ENCODE data around the gene RPS6KB2. TPM values are rescaled to one million over a fixed set of nuclear protein-coding genes. Genes with fewer than 3 reads are reported as not detected.

Gene RPS6KB2
- total and polyA plus RNA-seq, 2 donors (not counting 3 experiments of a cell fraction or from before 2014, with no cell fraction given), result 53.8 to 60.0 TPM

DNA sequence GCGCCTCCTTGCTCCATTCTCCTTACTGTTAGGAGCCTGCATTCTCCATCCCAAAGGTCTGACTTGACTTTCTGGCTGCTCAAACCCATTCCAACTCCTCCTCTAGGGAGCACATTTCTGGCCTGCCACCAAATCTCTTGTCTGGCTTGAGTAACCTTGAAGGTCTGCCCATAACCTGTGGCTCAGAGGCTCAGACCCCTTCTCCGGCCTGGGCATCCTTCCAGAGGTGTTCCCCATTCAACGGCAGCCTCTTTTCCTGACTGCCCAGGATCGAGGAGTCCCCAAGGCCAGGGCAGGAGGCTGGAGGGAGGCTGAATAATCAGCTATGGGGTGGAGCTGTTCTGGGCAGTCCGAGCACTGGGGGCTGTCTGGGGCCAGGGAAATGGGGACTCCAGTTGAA lies 34.3 kb upstream of the RPS6KB2 start:
- H3K27ac ChIP-seq (ENCODE audit: insufficient read depth, low read depth, low read length), result no peak overlapping the region
- dilution Hi-C loops (cut with MboI; ENCODE audit: extremely low pct_ligation_motif_present, low sequenced_read_pairs), result no loop called here
- H3K4me1 ChIP-seq (ENCODE audit: control insufficient read depth, extremely low read depth, insufficient read depth, low read length), result peaks cover 15% of the 10 kb centered on the region
- no peak overlapping the region for H3K4me3 ChIP-seq (replicated peaks in 1 of 3; ENCODE audit: insufficient read depth in 1 of 3, low read depth in 1 of 3, low read length in 3 of 3)
- H3K36me3 ChIP-seq (ENCODE audit: control insufficient read depth in 2 of 2, extremely low read depth in 1 of 2, insufficient read depth in 2 of 2, low read length in 2 of 2), result peaks cover 6 to 21% of the 10 kb centered on the region in 2 experiments
- H3K4me2 ChIP-seq (ENCODE audit: insufficient read depth, low read length), result no peak overlapping the region
- H3K9me1 ChIP-seq (replicated peaks; ENCODE audit: control insufficient read depth, extremely low read depth, insufficient read depth, low read length), result no peaks in the 10 kb centered on the region
- H3K79me2 ChIP-seq (ENCODE audit: control insufficient read depth, insufficient read depth, low read length), result peaks cover 4% of the 10 kb centered on the region
- no peaks in the 10 kb centered on the region for H4K20me1 ChIP-seq (replicated peaks; ENCODE audit: control insufficient read depth, extremely low read depth, insufficient read depth, low read length)
- no peaks in the 10 kb centered on the region for H3K9me3 ChIP-seq (replicated peaks; ENCODE audit: control insufficient read depth, insufficient read depth, low read length)
- H3K9ac ChIP-seq (replicated peaks; ENCODE audit: extremely low read depth, insufficient read depth, low read length), result no peak overlapping the region
- BruUV-seq (replicated peaks), result no TSS peak
- CTCF ChIA-PET, result interaction anchor here (1.5 kb wide), 1 partner anchor 12 kb away, joined by 6 read pairs; no protein-coding TSS in a partner anchor
- no peak for TF ChIP-seq MAX (IDR thresholded peaks at IDR 0.05; ENCODE audit: insufficient read depth, insufficient read length)
- no peak for TF ChIP-seq EZH2 (IDR thresholded peaks at IDR 0.05; ENCODE audit: borderline replicate concordance, low read depth, low read length, severe bottlenecking)
- TF ChIP-seq FOS (IDR thresholded peaks at IDR 0.05; ENCODE audit: borderline replicate concordance, insufficient read depth, low read length), result no peak
- no peak for TF ChIP-seq GATA2 (IDR thresholded peaks at IDR 0.05; ENCODE audit: insufficient read depth, insufficient read length, low read depth, low read length)
- no peak for TF ChIP-seq CTCF (IDR thresholded peaks at IDR 0.05; ENCODE audit: extremely low read depth in 1 of 2, insufficient read depth in 1 of 2, low read depth in 1 of 2, low read length in 2 of 2)
- no peak for TF ChIP-seq POLR2A (IDR thresholded peaks at IDR 0.05; ENCODE audit: low read depth, low read length)
- TF ChIP-seq JUN (IDR thresholded peaks at IDR 0.05; ENCODE audit: borderline replicate concordance, insufficient read depth, insufficient read length, low read depth), result no peak
- no peak for TF ChIP-seq POLR2AphosphoS5 (IDR thresholded peaks at IDR 0.05; ENCODE audit: insufficient read depth, low read depth, low read length)
- no peak for TF ChIP-seq MYC (IDR thresholded peaks at IDR 0.05; ENCODE audit: low read depth, low read length)
- no peaks in the 10 kb centered on the region for H3K27me3 ChIP-seq (ENCODE audit: control insufficient read depth in 2 of 2, insufficient read depth in 2 of 2, low read length in 2 of 2)
- DNase-seq (ENCODE audit: low read depth, low spot score) (no peak), FAIRE-seq (no peak)
- POLR2A ChIA-PET, result no interaction called here
- intact Hi-C loops (cut with micrococcal nuclease), result no loop called here
- no peak overlapping the region for H2AFZ ChIP-seq (ENCODE audit: low read depth, low read length)

Data from endothelial cell of umbilical vein (primary cell).